Type B pancreatic cell (in vitro differentiated cells): ENCODE results near the gene TGFB2. TPM values are rescaled to one million over a fixed set of nuclear protein-coding genes. Genes with fewer than 3 reads are reported as not detected.

Source experiments
- DNase-seq: peaks from one replicate; pipeline ENCODE4 v3.0.0; 2021; ENCODE audit warnings: mixed read lengths; ENCODE audit not compliant: unreplicated experiment; ENCODE audit errors: extremely low spot score
- H3K27ac Mint-ChIP-seq: 2 replicates; pipeline ENCODE4 v1.8.0; 2021; ENCODE audit warnings: mild to moderate bottlenecking, mixed read lengths
- H3K27me3 Mint-ChIP-seq: 2 replicates; pipeline ENCODE4 v1.8.0; 2021; ENCODE audit warnings: mixed read lengths
- H3K36me3 Mint-ChIP-seq: 2 replicates; pipeline ENCODE4 v1.8.0; 2021; ENCODE audit warnings: mixed read lengths
- H3K4me1 Mint-ChIP-seq: one replicate; pipeline ENCODE4 v1.8.0; 2021; ENCODE audit warnings: mixed read lengths; ENCODE audit not compliant: unreplicated experiment
- H3K4me3 Mint-ChIP-seq: 2 replicates; pipeline ENCODE4 v1.8.0; 2021; ENCODE audit warnings: mild to moderate bottlenecking, mixed read lengths
- H3K9me3 Mint-ChIP-seq: 2 replicates; pipeline ENCODE4 v1.8.0; 2021; ENCODE audit warnings: mixed read lengths
- total RNA-seq: library from RNA; stranded (reverse); gene quantifications from 2 replicates; pipeline ENCODE4 v1.2.1, GENCODE V29; 2021; ENCODE audit warnings: low replicate concordance
- TF ChIP-seq, protein P1 (sequence below): fragments of 200-600 bp; sonication (generic); conservative IDR thresholded peaks from 2 replicates; pipeline ENCODE4 v1.5.0; 2021; ENCODE audit warnings: antibody characterized with exemption, mild to moderate bottlenecking

TGFB2 gene
- total RNA-seq, 1 donor from 2014 or later, result 207 TPM

DNA sequence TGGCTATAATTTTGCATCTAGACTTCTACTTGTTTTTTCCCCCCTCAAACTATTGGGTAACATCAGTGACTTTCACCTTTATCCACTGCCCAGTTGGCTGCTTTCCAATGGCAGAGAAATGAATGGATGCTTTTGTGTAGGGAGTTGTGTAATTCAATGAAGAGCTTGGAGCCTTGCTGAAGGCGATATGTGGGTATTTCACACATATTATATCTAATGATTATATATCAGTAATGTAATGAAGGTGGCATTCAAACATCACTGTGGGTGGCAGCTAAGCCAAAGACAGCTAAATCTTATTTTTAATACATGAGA is 81.2 kb downstream of the TGFB2 start:
- peaks cover 4% of the 10 kb centered on the region for H3K9me3 Mint-ChIP-seq
- TF ChIP-seq, protein P1, sequence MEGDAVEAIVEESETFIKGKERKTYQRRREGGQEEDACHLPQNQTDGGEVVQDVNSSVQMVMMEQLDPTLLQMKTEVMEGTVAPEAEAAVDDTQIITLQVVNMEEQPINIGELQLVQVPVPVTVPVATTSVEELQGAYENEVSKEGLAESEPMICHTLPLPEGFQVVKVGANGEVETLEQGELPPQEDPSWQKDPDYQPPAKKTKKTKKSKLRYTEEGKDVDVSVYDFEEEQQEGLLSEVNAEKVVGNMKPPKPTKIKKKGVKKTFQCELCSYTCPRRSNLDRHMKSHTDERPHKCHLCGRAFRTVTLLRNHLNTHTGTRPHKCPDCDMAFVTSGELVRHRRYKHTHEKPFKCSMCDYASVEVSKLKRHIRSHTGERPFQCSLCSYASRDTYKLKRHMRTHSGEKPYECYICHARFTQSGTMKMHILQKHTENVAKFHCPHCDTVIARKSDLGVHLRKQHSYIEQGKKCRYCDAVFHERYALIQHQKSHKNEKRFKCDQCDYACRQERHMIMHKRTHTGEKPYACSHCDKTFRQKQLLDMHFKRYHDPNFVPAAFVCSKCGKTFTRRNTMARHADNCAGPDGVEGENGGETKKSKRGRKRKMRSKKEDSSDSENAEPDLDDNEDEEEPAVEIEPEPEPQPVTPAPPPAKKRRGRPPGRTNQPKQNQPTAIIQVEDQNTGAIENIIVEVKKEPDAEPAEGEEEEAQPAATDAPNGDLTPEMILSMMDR, result no peak
- peaks cover 28% of the 10 kb centered on the region for H3K4me1 Mint-ChIP-seq
- DNase-seq, result no peak
- H3K36me3 Mint-ChIP-seq, result peaks cover 15% of the 10 kb centered on the region
- H3K27ac Mint-ChIP-seq, result no peak overlapping the region
- no peak overlapping the region for H3K4me3 Mint-ChIP-seq
- peaks cover 13% of the 10 kb centered on the region for H3K27me3 Mint-ChIP-seq

DNA sequence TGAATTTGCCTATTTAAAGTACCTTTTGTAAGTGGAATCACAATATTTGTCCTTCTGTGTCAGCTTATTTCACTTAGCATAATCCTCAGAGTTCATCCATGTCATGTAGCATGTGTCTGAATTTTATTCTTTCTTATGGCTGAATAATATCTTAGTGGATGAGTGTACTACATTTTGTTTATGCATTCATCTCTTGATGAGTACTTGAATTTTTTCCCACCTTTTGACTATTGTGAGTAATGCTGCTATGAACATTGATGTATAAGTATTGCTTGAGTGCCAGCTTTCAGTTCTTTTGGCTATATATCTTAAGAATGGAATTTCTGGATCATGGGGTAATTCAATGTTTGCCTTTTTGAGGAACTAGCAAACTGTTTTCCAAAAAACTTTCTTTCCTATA is 84.2 kb downstream of the TGFB2 start:
- Mint-ChIP-seq H3K4me1 (peaks cover 27% of the 10 kb centered on the region), H3K27ac (no peak overlapping the region), H3K27me3 (peaks cover 5% of the 10 kb centered on the region), H3K9me3 (peaks cover 4% of the 10 kb centered on the region), H3K36me3 (peaks cover 17% of the 10 kb centered on the region), H3K4me3 (no peak overlapping the region)
- no peak for DNase-seq
- TF ChIP-seq, protein P1, result no peak

DNA sequence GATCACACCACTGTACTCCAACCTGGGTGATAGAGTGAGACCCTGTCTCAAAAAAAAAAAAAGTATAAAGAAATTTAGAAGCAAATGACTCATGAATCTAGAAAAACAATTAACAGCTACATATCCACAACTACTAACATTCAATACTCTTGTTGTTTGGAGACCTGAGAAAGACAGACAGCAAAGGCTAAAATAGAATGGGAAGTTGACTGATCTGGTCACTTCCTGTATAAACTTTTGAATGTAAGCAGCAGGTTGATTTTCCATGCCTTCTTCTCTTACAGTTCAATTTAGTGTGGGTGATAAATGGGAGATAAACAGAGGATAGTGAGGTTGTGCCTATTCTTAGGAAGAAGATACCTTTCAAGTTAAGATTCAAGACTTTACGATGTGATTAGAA is 85.2 kb downstream of the TGFB2 start:
- peaks cover 22% of the 10 kb centered on the region for H3K4me1 Mint-ChIP-seq
- no peak overlapping the region for H3K4me3 Mint-ChIP-seq
- peaks cover 4% of the 10 kb centered on the region for H3K9me3 Mint-ChIP-seq
- H3K36me3 Mint-ChIP-seq, result peaks cover 20% of the 10 kb centered on the region
- no peak for DNase-seq
- TF ChIP-seq, protein P1, result no peak
- peaks cover 5% of the 10 kb centered on the region for H3K27me3 Mint-ChIP-seq
- H3K27ac Mint-ChIP-seq, result no peak overlapping the region

DNA sequence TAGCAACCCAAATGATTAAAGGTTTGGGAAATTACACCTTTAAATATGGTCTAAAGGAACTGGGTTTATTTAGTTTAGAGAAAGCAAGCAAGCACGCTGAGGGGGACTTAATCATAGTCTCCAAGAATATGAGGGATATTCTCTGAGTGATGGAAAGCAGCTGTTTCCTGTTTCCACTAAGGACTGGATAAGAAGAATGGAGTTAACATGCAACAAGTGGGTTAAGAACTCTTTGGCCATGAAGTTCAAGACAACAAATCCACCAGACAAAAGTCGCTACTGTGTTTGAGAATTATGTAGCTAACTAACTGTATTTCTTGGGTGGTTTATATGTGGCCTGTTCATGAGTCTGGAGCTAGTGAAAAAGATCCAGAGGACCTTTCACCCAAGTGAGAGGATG is 85.7 kb downstream of the TGFB2 start:
- Mint-ChIP-seq H3K9me3 (peaks cover 4% of the 10 kb centered on the region), H3K27me3 (peaks cover 5% of the 10 kb centered on the region), H3K36me3 (peaks cover 22% of the 10 kb centered on the region), H3K4me1 (peaks cover 19% of the 10 kb centered on the region), H3K27ac (no peak overlapping the region), H3K4me3 (no peak overlapping the region)
- TF ChIP-seq, protein P1, result no peak
- DNase-seq, result no peak

DNA sequence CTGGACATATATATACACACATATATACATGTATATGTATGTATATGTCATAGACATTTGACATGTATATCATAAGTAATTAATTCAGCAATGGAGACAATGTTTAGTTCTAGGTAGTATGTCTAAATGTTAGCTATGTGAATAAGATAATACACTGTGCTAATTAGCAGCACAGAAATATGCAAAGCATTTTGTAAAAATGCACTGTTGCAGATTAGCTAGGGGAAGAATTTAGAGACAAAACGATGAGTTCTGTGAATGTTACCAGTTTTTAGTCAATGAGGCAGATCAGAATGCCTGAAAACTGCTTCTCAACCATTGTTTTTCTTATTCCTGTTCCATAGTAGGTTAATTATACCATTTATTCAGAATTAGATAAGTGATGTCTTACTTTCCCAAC is 86.3 kb downstream of the TGFB2 start:
- H3K36me3 Mint-ChIP-seq, result peaks cover 28% of the 10 kb centered on the region
- TF ChIP-seq, protein P1, result no peak
- peaks cover 5% of the 10 kb centered on the region for H3K27me3 Mint-ChIP-seq
- H3K27ac Mint-ChIP-seq, result no peak overlapping the region
- H3K4me1 Mint-ChIP-seq, result peaks cover 13% of the 10 kb centered on the region
- no peak for DNase-seq
- peaks cover 4% of the 10 kb centered on the region for H3K9me3 Mint-ChIP-seq
- H3K4me3 Mint-ChIP-seq, result no peak overlapping the region

DNA sequence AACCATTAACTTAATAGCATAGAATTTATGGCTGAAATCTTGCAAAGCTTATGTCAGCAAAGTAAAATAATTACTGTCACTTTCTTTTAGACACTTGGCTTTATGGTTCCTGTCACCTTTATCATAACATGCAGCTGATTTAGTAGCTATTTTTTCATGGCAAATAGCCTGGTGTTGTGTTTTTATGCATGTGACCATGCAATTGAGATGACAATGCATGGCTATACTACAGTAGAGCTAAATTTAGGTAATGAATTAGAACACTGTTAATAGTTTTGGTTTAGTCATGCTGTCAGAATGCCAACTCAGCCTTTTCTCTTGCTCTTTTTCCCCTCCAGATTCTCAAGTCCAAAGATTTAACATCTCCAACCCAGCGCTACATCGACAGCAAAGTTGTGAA is 88.6 kb downstream of the TGFB2 start:
- Mint-ChIP-seq H3K9me3 (peaks cover 4% of the 10 kb centered on the region), H3K27ac (no peak overlapping the region), H3K4me1 (peaks cover 13% of the 10 kb centered on the region), H3K27me3 (peaks cover 5% of the 10 kb centered on the region), H3K4me3 (no peak overlapping the region), H3K36me3 (peaks cover 44% of the 10 kb centered on the region)
- no peak for DNase-seq
- TF ChIP-seq, protein P1, result no peak
